ENCODE data around the gene SDK1.

Gene SDK1

GRCh38 chr7:4240520-4241303, 939.7 kb downstream of the SDK1 start:
- Histone ChIP-seq H3F3A (ENCODE audit: control insufficient read depth, insufficient read depth) (no peaks in the 10 kb centered on the region), H3K4me1 (ENCODE audit: control insufficient read depth, low read length) (no peaks in the 10 kb centered on the region), H3K9me3 (ENCODE audit: control insufficient read depth, insufficient read depth, low read length) (peaks cover 30% of the 10 kb centered on the region; the same call in 1 of the 2 replicates), H4K20me1 (ENCODE audit: control insufficient read depth, insufficient read depth, low read depth, low read length) (no peaks in the 10 kb centered on the region), H3K79me2 (ENCODE audit: control insufficient read depth, low read length) (no peaks in the 10 kb centered on the region), H3K4me2 (ENCODE audit: low read length) (no peak overlapping the region), H3K36me3 (ENCODE audit: control insufficient read depth, low read length) (no peaks in the 10 kb centered on the region), H3K27ac (ENCODE audit: low read depth, low read length) (no peak overlapping the region), H3K27me3 (ENCODE audit: control insufficient read depth, low read length) (no peaks in the 10 kb centered on the region), H3K4me3 (ENCODE audit: low read length) (no peak overlapping the region), H3K9me2 (replicated peaks; ENCODE audit: control insufficient read depth, low read length) (no peaks in the 10 kb centered on the region)
- no peak for TF ChIP-seq EZH2phosphoT487 (IDR thresholded peaks at IDR 0.05; ENCODE audit: borderline replicate concordance, low read length)
- no peak for TF ChIP-seq CTCF (IDR thresholded peaks at IDR 0.05; ENCODE audit: low read depth, low read length, poor library complexity, severe bottlenecking)

- no peaks in the 10 kb centered on the region for H3F3A ChIP-seq (ENCODE audit: control insufficient read depth, insufficient read depth)
- H3K27ac ChIP-seq (ENCODE audit: low read depth, low read length), result no peak overlapping the region
- H3K79me2 ChIP-seq (ENCODE audit: control insufficient read depth, low read length), result no peaks in the 10 kb centered on the region
- no peaks in the 10 kb centered on the region for H4K20me1 ChIP-seq (ENCODE audit: control insufficient read depth, insufficient read depth, low read depth, low read length)
- H3K4me2 ChIP-seq (ENCODE audit: low read length), result no peak overlapping the region
- no peaks in the 10 kb centered on the region for H3K36me3 ChIP-seq (ENCODE audit: control insufficient read depth, low read length)
- H3K27me3 ChIP-seq (ENCODE audit: control insufficient read depth, low read length), result no peaks in the 10 kb centered on the region
- TF ChIP-seq CTCF (IDR thresholded peaks at IDR 0.05; ENCODE audit: low read depth, low read length, poor library complexity, severe bottlenecking), result no peak
- no peak for TF ChIP-seq EZH2phosphoT487 (IDR thresholded peaks at IDR 0.05; ENCODE audit: borderline replicate concordance, low read length)
- H3K9me2 ChIP-seq (replicated peaks; ENCODE audit: control insufficient read depth, low read length), result no peaks in the 10 kb centered on the region
- H3K4me3 ChIP-seq (ENCODE audit: low read length), result no peak overlapping the region
- no peaks in the 10 kb centered on the region for H3K4me1 ChIP-seq (ENCODE audit: control insufficient read depth, low read length)
- peaks cover 30% of the 10 kb centered on the region; the same call in 1 of the 2 replicates for H3K9me3 ChIP-seq (ENCODE audit: control insufficient read depth, insufficient read depth, low read length)
Observed at GRCh38 chr7:4241304-4241612, 940.2 kb downstream of the SDK1 start.

GRCh38 chr7:4241791-4242190, 940.7 kb downstream of the SDK1 start:
- Histone ChIP-seq H3K36me3 (ENCODE audit: control insufficient read depth, low read length) (no peaks in the 10 kb centered on the region), H3K4me1 (ENCODE audit: control insufficient read depth, low read length) (no peaks in the 10 kb centered on the region), H3K9me3 (ENCODE audit: control insufficient read depth, insufficient read depth, low read length) (peaks cover 33% of the 10 kb centered on the region; the same call in 1 of the 2 replicates), H3K4me2 (ENCODE audit: low read length) (no peak overlapping the region), H3K79me2 (ENCODE audit: control insufficient read depth, low read length) (no peaks in the 10 kb centered on the region), H3K27me3 (ENCODE audit: control insufficient read depth, low read length) (no peaks in the 10 kb centered on the region), H3K4me3 (ENCODE audit: low read length) (no peak overlapping the region), H3F3A (ENCODE audit: control insufficient read depth, insufficient read depth) (no peaks in the 10 kb centered on the region), H4K20me1 (ENCODE audit: control insufficient read depth, insufficient read depth, low read depth, low read length) (no peaks in the 10 kb centered on the region), H3K27ac (ENCODE audit: low read depth, low read length) (no peak overlapping the region), H3K9me2 (replicated peaks; ENCODE audit: control insufficient read depth, low read length) (no peaks in the 10 kb centered on the region)
- TF ChIP-seq CTCF (IDR thresholded peaks at IDR 0.05; ENCODE audit: low read depth, low read length, poor library complexity, severe bottlenecking) (no peak), EZH2phosphoT487 (IDR thresholded peaks at IDR 0.05; ENCODE audit: borderline replicate concordance, low read length) (no peak)

All from DOHH2 (cell line).